ENCODE data around the gene PAK3.

PAK3 gene

DNA sequence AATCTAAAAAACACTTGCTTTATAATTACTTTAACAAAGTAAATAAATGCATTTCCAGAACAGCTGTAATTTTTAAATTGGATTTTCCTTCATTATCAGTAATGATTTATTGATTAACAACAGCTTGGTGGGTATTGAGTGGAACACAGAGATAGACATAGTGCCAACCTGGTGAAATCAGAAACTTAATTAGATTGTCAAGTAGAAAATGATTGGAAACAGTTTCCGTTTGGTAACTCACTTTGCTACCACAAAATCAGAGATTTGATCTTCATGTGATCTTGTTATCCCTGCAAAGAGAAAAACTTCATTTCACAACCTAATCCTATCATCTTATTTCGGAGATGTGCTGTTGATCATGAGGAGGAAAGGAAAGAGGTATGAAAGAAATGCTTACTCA lies 103.5 kb downstream of the PAK3 start:
- no peak overlapping the region for H3K4me2 ChIP-seq (ENCODE audit: low read length)
- H3K4me3 ChIP-seq (ENCODE audit: low read length): no peak overlapping the region
- no peaks in the 10 kb centered on the region for H4K20me1 ChIP-seq (ENCODE audit: insufficient read depth, low read length)
- H3K36me3 ChIP-seq (replicated peaks; ENCODE audit: low read depth, low read length): no peaks in the 10 kb centered on the region
- no peak for TF ChIP-seq EZH2phosphoT487 (IDR thresholded peaks at IDR 0.05; ENCODE audit: low read depth)
- TF ChIP-seq, protein P1, sequence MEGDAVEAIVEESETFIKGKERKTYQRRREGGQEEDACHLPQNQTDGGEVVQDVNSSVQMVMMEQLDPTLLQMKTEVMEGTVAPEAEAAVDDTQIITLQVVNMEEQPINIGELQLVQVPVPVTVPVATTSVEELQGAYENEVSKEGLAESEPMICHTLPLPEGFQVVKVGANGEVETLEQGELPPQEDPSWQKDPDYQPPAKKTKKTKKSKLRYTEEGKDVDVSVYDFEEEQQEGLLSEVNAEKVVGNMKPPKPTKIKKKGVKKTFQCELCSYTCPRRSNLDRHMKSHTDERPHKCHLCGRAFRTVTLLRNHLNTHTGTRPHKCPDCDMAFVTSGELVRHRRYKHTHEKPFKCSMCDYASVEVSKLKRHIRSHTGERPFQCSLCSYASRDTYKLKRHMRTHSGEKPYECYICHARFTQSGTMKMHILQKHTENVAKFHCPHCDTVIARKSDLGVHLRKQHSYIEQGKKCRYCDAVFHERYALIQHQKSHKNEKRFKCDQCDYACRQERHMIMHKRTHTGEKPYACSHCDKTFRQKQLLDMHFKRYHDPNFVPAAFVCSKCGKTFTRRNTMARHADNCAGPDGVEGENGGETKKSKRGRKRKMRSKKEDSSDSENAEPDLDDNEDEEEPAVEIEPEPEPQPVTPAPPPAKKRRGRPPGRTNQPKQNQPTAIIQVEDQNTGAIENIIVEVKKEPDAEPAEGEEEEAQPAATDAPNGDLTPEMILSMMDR (IDR thresholded peaks at IDR 0.05; ENCODE audit: low read depth, low read length): no peak
- no peak overlapping the region for H3K9ac ChIP-seq (ENCODE audit: low read length)
- no peaks in the 10 kb centered on the region for H3K27me3 ChIP-seq (ENCODE audit: low read depth, low read length)
- H3K79me2 ChIP-seq (ENCODE audit: low read length): no peaks in the 10 kb centered on the region
- H2AFZ ChIP-seq (ENCODE audit: low read depth, low read length): no peak overlapping the region
- no peaks in the 10 kb centered on the region for H3K9me3 ChIP-seq (ENCODE audit: insufficient read depth, low read length)
- H3K27ac ChIP-seq (ENCODE audit: low read length): no peak overlapping the region
- H3K4me1 ChIP-seq (ENCODE audit: low read length): no peaks in the 10 kb centered on the region

- Histone ChIP-seq H3K4me3 (ENCODE audit: low read length) (no peak overlapping the region), H4K20me1 (ENCODE audit: insufficient read depth, low read length) (no peaks in the 10 kb centered on the region), H3K79me2 (ENCODE audit: low read length) (no peaks in the 10 kb centered on the region), H3K4me2 (ENCODE audit: low read length) (no peak overlapping the region), H3K27me3 (ENCODE audit: low read depth, low read length) (no peaks in the 10 kb centered on the region), H3K4me1 (ENCODE audit: low read length) (no peaks in the 10 kb centered on the region), H3K9me3 (ENCODE audit: insufficient read depth, low read length) (no peaks in the 10 kb centered on the region), H2AFZ (ENCODE audit: low read depth, low read length) (no peak overlapping the region), H3K9ac (ENCODE audit: low read length) (no peak overlapping the region), H3K27ac (ENCODE audit: low read length) (no peak overlapping the region), H3K36me3 (replicated peaks; ENCODE audit: low read depth, low read length) (no peaks in the 10 kb centered on the region)
- no peak for TF ChIP-seq EZH2phosphoT487 (IDR thresholded peaks at IDR 0.05; ENCODE audit: low read depth)
- TF ChIP-seq, protein P1 (IDR thresholded peaks at IDR 0.05; ENCODE audit: low read depth, low read length): no peak
These were observed 104.3 kb downstream of the PAK3 start for GRCh38 chrX:111200327-111200726.

DNA sequence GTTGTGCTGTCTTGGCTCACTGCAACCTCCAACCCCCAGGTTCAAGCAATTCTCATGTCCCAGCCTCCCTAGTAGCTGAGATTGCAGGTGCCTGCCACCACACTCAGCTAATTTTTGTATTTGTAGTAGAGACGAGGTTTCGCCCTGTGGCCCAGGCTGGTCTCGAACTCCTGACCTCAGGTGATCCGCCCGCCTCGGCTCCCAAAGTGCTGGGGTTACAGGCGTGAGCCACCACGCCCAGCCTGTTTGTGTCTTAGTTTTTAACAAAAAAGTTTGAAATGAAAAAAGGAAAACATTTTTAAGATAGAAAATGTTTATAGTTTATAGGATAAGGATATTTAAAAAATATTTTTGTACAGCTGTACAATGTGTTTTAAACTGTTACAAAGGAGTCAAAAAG lies 111.9 kb downstream of the PAK3 start:
- no peaks in the 10 kb centered on the region for H3K4me1 ChIP-seq (ENCODE audit: low read length)
- H3K9me3 ChIP-seq (ENCODE audit: insufficient read depth, low read length): no peaks in the 10 kb centered on the region
- H3K36me3 ChIP-seq (replicated peaks; ENCODE audit: low read depth, low read length): no peaks in the 10 kb centered on the region
- no peaks in the 10 kb centered on the region for H3K79me2 ChIP-seq (ENCODE audit: low read length)
- H3K4me3 ChIP-seq (ENCODE audit: low read length): no peak overlapping the region
- TF ChIP-seq EZH2phosphoT487 (IDR thresholded peaks at IDR 0.05; ENCODE audit: low read depth): no peak
- TF ChIP-seq, protein P1 (IDR thresholded peaks at IDR 0.05; ENCODE audit: low read depth, low read length): no peak
- H3K27ac ChIP-seq (ENCODE audit: low read length): no peak overlapping the region
- no peaks in the 10 kb centered on the region for H3K27me3 ChIP-seq (ENCODE audit: low read depth, low read length)
- no peak overlapping the region for H2AFZ ChIP-seq (ENCODE audit: low read depth, low read length)
- no peak overlapping the region for H3K4me2 ChIP-seq (ENCODE audit: low read length)
- H4K20me1 ChIP-seq (ENCODE audit: insufficient read depth, low read length): no peaks in the 10 kb centered on the region
- no peak overlapping the region for H3K9ac ChIP-seq (ENCODE audit: low read length)

- no peaks in the 10 kb centered on the region for H3K36me3 ChIP-seq (replicated peaks; ENCODE audit: low read depth, low read length)
- H3K4me3 ChIP-seq (ENCODE audit: low read length): no peak overlapping the region
- H3K4me2 ChIP-seq (ENCODE audit: low read length): no peak overlapping the region
- no peaks in the 10 kb centered on the region for H3K27me3 ChIP-seq (ENCODE audit: low read depth, low read length)
- H3K4me1 ChIP-seq (ENCODE audit: low read length): no peaks in the 10 kb centered on the region
- H3K27ac ChIP-seq (ENCODE audit: low read length): no peak overlapping the region
- no peaks in the 10 kb centered on the region for H4K20me1 ChIP-seq (ENCODE audit: insufficient read depth, low read length)
- no peak overlapping the region for H2AFZ ChIP-seq (ENCODE audit: low read depth, low read length)
- H3K79me2 ChIP-seq (ENCODE audit: low read length): no peaks in the 10 kb centered on the region
- TF ChIP-seq, protein P1 (IDR thresholded peaks at IDR 0.05; ENCODE audit: low read depth, low read length): no peak
- TF ChIP-seq EZH2phosphoT487 (IDR thresholded peaks at IDR 0.05; ENCODE audit: low read depth): no peak
- H3K9ac ChIP-seq (ENCODE audit: low read length): no peak overlapping the region
- H3K9me3 ChIP-seq (ENCODE audit: insufficient read depth, low read length): no peaks in the 10 kb centered on the region
These were observed 120.4 kb downstream of the PAK3 start for GRCh38 chrX:111216293-111216801.

Measured in OCI-LY3 (cell line).